NCI-H2081 (cell line): ENCODE results near the gene NCOA7.
"Not testable (repeated sequence)": the region's sequence is repeated elsewhere in the genome, so short reads cannot be mapped to it uniquely, and the experiment has no call there.

Source experiments
- DNase-seq, 2 experiments: peaks; one replicate each; lab custom pipeline; 2025; lab: John Stamatoyannopoulos, UW

Gene NCOA7

DNA sequence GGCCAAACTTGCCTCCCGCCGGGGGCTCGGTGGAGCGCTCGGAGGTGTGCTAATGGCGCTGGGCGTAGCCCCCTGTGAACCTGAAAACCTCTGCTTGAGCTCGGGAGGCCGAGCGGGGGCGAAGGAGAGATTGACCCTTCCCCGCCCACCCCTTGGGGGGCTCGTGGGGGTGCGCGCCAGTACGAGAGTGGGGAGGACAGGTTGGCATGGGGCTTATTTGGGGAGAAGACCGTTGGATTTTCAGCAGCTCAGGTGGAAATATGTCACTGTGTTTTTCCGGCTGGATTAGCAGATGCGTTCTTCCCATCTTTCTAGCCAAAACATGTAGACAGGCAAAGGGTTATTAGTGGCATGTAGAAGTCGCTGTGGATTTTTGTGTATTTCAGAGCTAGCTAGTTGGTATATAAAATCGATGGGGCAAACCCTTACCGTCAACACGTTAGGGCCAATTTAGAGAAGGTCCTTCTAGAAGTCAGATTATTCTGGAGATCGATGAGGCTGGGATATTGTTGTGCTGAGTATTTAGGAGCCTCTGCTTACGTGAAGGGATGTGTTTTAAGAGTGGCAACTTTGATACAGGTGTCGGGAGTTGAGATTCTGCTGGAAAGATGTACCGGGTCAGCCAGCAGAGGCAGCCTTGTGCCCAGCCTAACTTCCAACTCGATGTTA is 525 bp downstream of the NCOA7 start:
- peak in 1 of 2 experiments; percentile 41 for DNase-seq

DNA sequence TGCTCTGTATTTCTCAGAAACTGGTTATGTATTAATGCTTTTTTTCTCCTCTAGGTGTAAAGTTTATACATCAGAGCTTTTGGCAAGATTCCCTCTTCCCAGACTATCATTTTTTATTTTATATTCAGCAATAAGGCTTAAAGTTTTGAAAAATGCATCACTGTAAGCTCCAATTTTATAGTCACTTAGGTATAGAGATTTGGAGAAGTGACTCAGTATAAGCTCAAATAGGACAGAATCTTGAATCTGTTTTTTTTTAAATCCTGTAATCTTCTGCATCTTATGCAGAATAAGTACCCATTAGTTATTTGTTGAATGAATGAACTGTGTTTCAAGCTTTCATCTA is 1.0 kb downstream of the NCOA7 start:
- DNase-seq = no peak

DNA sequence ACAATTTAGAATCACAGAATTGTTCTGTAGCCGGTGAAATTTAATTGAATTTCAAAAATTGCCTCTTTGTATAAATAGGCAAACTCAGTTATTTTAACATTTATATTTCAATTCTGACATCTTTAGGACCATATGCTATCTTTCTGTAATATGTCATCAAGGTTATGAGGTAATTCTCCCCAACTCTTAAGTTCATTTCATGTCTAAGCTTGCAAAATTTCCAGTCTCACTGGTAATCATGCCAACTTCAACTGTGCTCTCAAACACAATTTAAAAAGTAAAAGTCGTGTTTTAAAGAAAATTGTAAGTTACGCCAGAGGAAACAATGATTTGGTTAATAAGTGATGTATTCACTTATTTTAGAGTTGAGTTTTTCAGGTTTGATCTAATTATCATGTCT is 1.4 kb downstream of the NCOA7 start:
- DNase-seq = no peak

DNA sequence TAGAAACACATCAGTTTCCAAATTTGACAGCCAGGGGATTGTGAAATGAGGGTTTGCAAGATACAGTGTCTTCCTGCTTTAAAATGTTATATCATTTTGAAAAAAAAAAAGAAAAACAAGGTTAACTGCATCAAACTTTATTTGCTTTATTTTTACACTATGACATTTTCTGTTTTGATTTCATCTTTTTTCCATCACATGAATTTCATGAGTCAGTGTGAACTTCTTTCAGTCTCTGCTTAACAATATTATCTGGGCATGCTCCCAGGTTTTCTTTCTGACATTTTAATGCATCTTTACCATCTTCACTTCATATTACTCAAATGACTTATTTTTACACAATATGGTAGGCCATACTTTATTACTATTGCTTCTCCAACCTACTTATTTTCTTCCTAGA is 1.9 kb downstream of the NCOA7 start:
- no peak for DNase-seq

DNA sequence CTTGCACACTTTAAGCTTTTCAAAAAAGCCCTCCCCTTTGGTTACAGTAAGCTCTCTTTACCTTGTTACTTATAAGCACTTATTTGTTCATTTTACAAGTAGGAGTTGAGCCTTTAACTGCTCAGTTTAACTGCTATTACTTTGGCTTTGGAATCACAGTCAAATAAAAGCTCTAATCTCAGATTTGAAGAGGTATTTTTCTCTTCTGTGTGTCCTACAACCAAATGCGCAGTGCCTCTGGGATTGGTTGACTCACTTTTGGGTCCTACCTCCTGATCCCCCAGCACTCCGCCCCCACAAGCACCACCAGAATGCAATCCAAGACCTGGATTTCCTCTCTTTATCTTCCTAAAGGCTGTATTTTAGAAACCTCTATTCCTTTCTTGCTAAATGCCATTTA is 2.5 kb downstream of the NCOA7 start:
- no peak for DNase-seq

DNA sequence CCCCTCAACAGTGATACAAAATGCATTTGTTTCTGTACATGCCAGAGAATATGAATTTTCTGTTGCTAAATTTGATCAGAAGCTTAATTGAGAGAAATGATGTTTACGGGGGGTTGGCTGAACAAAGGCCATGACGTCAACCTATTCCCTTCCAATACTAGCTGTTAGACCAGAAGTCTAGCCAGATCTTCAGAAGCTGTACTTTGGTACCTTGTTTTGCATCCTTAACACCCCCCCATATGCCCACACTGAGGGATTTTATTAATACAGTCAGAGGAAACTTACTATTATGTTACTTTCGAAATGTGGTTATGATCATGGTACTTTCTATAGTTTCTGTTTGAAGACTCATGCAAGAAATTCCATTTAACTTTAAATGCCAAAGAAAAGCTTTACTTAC is 3.1 kb downstream of the NCOA7 start:
- DNase-seq = no peak

DNA sequence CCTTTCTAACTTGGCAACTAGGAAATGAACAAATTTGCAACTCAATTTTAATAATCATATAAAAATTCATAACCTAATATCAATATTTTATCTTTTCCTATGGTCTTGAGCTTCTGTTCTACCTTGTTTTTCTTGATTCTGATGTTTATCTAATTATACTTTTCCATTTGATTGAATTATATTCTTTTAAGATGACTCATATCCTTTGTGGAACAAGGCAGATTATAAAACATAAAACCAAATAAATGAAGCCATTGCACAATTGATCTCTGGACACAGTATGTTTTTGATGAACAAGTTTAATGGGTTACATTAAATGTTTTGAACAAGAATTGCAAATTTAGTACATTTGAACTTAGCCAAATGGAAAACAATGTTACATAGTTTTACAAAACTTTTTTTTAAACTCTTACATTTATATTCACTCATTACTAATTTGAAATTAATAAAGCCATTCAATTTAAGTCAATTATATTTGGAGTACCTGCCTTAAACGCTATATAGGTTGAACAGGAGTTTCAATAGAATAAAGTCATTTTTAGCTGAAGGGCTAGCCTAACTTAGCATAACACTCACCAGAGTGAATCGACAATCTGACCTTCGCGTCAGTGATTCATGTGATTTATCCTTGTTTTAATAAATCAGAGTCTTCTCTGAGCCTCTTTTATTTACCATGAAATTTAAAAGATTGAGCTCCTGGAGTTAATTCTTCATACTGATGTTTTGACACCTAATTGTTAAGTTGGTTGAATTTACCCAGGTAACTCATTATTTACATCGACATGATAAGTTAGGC is 3.8 kb downstream of the NCOA7 start:
- DNase-seq = no peak

DNA sequence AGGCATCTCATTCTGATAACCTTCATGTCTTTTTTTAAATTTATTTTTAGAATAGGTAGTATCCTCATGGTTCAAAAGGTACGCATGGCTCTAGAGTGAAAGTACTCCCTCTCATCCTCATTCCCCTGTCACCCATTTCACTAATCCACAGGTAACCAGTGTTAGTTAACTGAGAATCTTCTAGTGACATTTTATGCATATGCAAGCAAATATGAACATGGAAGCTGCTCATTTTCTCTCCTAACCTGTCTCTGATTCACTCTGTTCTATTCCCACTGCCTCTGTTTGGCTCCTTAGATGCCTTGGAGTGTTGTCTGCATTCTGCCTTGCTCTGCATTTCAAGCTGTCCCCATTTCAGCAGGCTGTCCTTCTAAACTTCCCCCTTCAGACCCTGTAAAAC is 4.5 kb downstream of the NCOA7 start:
- no peak for DNase-seq

DNA sequence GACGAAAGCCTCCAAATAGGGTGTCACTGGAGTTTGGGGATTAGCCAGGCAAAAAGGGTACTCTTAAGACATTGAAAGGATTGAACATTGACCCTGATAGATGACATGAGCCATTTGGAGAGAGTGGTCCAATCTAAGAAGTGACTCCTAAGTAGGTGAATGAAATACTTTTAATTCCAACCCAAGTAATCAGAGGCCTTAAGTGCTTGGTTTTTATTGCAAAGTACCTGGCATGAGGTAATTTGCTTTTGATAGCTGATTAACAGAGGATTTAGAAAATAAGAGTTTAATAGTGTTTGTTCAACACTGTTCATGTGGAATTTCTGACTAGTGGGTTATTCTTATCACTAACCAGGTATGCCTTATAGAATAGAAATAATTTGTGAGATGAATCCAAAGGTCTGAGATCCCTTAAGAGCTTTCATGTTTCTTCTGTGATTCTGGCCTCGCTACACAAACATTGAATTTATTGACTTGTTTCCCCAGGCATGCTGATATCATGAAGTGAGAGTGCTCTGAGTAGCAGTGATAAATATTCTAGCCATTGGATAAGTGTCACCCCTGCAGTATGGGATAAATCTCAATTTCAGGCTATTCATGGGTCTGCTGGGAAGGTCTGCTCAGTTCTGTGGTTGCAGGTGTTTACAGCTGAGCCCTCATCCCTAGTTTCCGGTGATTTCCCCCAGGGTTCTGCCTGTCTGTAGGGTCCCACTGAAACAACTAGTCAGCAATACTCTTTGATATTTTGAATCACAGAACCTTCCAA is 6.5 kb downstream of the NCOA7 start:
- no peak for DNase-seq

DNA sequence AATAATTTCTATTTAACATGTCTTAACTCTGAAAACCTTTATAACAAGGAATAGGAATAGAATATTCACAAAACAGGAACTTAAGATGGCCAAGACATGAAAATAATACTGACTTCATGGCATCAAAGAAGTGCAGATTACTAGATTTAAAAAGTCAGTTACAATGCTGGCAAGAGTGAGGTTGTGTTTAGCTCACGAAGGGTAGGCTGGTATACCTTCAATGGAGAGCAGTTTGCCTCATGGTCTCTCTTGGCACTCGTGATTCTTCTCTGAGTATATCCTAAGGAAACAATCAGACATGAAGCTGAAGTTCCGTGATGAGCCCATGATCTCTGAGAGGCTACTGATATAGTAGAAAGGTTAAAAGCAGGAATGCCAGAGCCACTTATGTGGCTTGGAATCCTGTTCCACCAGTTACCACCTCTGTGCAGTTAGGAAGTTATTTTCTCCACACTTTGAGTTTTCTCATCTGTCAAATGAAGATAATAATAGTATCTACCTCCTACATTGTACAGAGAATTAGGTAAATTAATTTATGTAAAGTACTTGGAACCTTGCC is 7.2 kb downstream of the NCOA7 start:
- DNase-seq = no peak

DNA sequence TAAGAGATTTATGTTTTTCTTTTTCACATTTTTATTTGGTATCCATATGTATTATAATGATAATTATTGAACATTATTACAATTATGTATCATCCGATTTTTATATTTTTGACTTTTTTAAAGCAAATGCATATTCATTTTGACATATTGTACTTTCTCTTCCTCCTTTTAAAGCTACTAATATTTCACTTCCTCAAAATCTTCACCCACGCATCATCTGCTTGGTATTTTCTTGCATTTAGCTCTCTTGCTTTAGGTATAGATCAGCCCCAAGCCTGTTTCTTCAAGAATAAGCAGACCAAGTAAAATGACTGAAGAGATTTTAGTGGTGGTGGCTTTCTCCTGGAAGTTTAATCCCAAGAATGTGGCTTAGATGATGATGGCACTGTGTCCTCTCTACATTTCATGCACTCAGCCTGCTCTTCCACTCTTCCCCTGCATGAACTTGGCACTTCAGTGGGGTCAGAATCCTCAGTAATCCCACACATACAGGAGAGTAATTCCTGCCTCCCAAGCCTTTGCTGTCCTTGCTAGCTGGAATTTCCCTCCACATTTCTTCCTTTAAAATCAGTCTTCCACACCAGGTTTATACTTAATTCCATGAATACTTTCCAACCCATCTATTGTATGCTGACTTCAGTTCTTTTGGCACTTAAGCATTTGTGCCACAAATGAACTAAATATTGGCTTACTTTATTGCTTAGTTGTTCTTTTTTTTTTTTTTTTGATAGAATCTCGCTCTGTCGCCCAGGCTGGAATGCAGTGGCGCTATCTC is 8.2 kb downstream of the NCOA7 start:
- no peak for DNase-seq

DNA sequence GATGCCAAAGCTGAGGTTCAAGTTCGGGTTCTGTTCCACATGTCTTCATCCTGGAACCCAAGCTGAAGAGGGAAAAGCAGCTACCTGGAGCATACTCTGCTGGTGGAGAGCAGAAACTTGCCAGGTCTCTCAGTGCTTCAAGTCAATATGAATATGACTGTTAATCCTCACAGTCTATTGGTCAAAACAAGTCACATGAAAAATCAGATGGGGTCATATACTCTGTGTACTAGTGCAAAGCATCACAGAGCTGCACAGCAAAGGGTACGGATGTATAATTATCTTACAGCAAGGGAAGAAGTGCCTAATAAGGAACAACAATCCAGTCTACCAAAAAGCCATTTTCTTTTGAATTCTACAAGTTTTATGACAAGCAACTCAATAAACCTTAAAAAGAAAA is 11.6 kb downstream of the NCOA7 start:
- DNase-seq = no peak

DNA sequence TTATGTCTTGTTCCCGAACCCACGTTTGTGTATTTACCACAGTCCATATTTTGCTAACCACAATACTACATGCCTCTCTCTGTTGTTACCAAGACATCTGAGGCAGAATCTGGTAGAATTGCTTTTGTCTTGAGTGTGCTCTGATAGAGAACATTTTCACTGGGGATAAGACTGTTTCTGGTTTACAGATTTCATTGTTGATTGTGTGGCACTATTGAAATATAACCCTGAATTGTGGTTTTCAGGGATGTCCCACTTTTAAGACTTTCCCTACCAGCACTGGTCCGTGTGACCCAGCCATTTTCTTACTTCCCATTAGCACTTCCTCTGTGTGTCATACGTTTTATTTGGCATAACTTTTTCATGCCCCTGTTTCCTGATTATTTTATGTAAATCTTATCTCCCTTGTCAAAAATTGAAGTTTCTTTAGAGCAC is 12.2 kb downstream of the NCOA7 start:
- no peak for DNase-seq

DNA sequence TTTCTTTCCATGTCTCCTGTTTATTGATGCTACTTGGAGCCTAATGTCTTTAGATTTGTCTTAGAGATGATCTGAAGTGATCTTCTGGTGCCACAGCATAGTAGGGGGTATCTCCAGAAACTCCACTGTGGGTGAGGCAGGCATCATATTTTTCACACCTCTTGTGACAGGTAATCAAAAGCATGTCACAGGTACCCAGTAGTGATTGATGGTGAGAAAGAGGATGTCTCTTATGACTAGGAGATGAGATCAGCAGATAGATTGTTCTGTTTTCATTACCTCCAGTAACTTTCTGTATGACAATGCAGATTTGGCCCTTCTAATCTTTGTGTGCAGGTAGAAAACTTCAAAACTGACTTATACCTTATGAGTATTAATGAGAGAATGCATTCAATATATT is 13.5 kb downstream of the NCOA7 start:
- DNase-seq = no peak

DNA sequence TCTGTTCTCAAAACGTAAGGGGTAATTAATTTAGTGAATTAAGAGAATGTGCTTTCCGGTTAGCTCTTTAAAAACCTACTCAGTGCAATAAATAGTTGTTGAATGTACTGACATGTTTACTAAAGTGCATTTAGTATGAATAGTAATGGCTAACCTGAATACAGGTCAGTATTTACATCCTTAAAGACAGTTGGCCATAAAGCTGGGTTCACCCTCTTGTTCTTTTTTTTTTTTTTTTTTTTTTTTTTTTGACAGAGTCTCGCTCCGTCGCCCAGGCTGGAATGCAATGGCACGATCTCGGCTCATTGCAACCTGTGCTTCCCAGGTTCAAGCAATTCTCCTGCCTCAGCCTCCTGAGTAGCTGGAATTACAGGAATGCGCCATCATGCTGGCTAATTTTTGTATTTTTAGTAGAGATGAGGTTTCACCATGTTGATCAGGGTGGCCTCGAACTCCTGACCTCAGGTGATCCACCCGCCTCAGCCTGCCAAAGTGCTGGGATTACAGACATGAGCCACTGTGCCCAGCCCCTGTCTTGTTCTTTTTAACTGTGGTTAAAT is 14.2 kb downstream of the NCOA7 start:
- not testable (repeated sequence) for DNase-seq

DNA sequence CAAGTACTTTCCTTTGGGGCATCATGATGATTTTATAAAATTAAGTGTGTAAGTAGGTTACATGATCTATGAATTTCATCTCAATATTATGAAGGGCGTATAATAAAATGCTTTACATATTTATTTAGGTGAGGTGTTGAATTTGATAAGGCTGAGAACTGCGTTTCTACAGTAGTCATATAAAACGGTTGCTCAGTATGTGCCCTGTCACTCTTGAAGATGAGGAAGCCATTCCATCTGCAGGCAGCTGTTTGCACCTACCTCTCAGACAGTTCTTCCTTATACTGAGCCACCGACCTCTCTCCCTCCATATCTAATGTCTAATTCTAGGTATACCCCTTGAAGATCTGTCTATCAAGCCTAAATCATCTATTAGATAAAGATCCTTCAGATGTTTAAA is 16.1 kb downstream of the NCOA7 start:
- no peak for DNase-seq

DNA sequence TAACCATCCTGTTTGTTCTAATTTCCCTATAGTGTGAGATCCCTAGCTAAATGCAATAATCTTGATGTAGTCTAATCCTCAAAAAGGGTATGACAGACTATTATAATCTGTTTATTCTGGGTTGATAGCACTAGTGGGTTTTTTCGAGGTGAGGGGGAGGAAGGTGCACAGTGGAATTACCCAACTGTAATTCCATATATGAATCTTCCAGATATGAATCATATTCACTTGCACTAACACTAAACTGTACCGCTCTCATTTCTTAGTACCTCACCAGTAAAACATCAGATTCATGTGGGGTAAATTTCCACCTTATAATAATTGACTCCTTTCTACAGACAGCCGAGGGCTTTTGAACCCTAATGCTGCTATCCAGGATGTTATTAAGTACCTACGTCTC is 16.5 kb downstream of the NCOA7 start:
- no peak for DNase-seq

DNA sequence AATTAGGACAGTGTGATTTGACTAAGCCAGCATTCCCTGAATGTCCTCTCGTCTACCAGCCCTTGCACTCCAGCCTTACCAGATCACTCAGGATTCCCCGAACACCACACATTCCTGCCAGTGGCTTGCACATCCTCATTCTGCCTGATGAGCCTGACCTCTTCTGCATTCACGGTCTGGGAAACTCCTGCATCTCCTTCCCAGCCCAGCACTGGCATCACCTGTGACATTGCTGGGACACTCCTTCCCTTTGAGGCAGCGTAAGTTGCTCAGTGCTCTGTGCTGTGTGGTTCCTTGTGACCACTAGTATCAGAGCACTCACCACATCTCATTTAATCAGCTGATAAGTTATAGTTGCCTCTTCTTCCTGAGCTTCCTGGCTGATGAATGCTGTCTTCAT is 17.3 kb downstream of the NCOA7 start:
- DNase-seq = no peak

DNA sequence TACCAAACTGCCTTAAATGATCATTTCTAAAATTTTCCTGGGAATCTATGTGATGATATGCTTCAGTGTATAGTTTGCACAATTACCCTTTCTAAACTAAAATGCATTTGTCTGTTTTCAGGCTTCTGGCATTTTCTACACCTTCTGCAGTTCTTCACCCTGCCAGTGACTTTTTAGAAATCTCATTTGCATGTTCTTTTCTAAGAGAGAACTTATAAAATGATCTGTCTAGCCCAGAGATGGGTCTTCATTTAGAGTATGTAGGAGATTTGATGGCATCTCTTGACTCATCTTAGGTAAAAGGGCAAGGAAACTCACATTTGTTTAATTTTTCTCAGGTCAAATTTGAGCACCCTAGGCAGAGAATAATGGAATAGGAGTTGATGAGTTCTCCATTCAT is 17.8 kb downstream of the NCOA7 start:
- DNase-seq = no peak

DNA sequence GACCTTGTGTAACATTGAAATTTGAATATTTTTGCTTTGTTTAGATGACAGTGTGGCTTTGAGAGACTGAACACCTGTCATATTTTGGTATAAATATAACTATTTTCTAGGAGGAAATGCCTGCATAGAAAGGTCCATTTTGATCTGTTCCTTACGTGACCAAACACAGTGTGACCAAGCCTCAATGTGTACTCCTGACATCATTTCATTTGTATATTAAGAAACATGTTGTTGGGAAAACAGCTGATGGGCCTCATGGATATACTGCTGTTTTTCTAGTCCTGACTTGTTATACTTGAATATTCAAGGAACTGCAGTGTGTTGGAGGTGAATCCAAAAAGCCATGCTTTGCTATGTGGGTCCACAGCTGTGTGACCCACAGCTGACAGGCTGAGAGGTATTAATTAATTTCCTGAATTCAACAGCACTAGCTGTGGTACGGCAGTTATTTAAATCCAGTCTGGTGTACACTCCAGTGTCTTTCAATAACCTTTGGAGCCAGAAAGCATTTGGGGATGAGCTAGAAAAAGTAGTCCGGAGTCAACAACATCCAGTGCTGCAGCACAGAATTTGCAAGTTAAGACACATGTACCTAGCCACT is 18.9 kb downstream of the NCOA7 start:
- no peak for DNase-seq

DNA sequence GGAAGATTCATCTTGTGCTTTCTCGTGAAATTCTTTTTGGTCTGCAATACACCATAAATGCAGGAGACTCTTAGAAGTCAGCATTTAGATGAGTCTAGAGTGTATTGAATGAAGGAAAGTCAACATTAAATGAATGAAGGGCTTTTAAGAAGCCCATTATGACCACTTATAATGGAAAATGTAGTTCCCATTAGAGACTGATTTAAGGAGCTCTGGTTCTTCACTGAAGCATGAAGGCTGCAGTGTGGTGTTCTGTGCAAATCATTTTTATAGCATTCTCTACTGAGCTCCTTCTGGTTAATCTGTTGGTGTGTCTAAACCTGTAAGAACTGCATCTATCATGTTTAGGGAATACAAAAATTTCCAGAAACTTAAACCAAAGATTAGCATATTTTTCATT is 19.7 kb downstream of the NCOA7 start:
- DNase-seq = peak in 1 of 2 experiments; percentile 30
